GM21381 (cell line): Measurements from ENCODE around the gene ARFGAP3.
"Not testable (repeated sequence)": the region's sequence is repeated elsewhere in the genome, so short reads cannot be mapped to it uniquely, and the experiment has no call there.

ENCODE experiments used
- ATAC-seq: cut with Tn5 transposase; IDR thresholded peaks from one replicate; pipeline ENCODE4 v1.9.1; 2021; ENCODE audit warnings: mild to moderate bottlenecking, moderate library complexity; ENCODE audit not compliant: unreplicated experiment

ARFGAP3 gene

GRCh38 chr22:42799061-42799460, 58.0 kb downstream of the ARFGAP3 start:
- ATAC-seq = no peak

- no peak for ATAC-seq
Observed at GRCh38 chr22:42797011-42797410, 60.1 kb downstream of the ARFGAP3 start.

GRCh38 chr22:42796081-42796480, 61.0 kb downstream of the ARFGAP3 start:
- no peak for ATAC-seq

- ATAC-seq = no peak
Observed at GRCh38 chr22:42794551-42795510, 62.2 kb downstream of the ARFGAP3 start.

- ATAC-seq = no peak
Observed at GRCh38 chr22:42793848-42794405, 63.1 kb downstream of the ARFGAP3 start.

GRCh38 chr22:42792909-42793847, 63.9 kb downstream of the ARFGAP3 start:
- ATAC-seq = no peak

- no peak for ATAC-seq
Observed at GRCh38 chr22:42792453-42792908, 64.6 kb downstream of the ARFGAP3 start.

- ATAC-seq = no peak
Observed at GRCh38 chr22:42791721-42792452, 65.2 kb downstream of the ARFGAP3 start.

- no peak for ATAC-seq
Observed at GRCh38 chr22:42788466-42788865, 68.6 kb downstream of the ARFGAP3 start.

- ATAC-seq = no peak
Observed at GRCh38 chr22:42788021-42788420, 69.1 kb downstream of the ARFGAP3 start.

- ATAC-seq = no peak
Observed at GRCh38 chr22:42787357-42787736, 69.7 kb downstream of the ARFGAP3 start.

- ATAC-seq = no peak
Observed at GRCh38 chr22:42786606-42787356, 70.3 kb downstream of the ARFGAP3 start.

GRCh38 chr22:42785706-42786499, 71.2 kb downstream of the ARFGAP3 start:
- ATAC-seq = no peak

GRCh38 chr22:42782306-42782705, 74.8 kb downstream of the ARFGAP3 start:
- ATAC-seq = not testable (repeated sequence)

- ATAC-seq = no peak
Observed at GRCh38 chr22:42780070-42780540, 77.0 kb downstream of the ARFGAP3 start.

GRCh38 chr22:42777126-42777525, 79.9 kb downstream of the ARFGAP3 start:
- ATAC-seq = no peak

GRCh38 chr22:42773167-42773566, 83.9 kb downstream of the ARFGAP3 start:
- no peak for ATAC-seq

- no peak for ATAC-seq
Observed at GRCh38 chr22:42772647-42773046, 84.4 kb downstream of the ARFGAP3 start.
